HG03442 (cell line): Measurements from ENCODE around the gene NRXN3.

Source experiments
- ATAC-seq: cut with Tn5 transposase; IDR thresholded peaks from one replicate; pipeline ENCODE4 v1.9.1; 2021; ENCODE audit warnings: mild to moderate bottlenecking, moderate library complexity; ENCODE audit not compliant: unreplicated experiment

The NRXN3 gene

DNA sequence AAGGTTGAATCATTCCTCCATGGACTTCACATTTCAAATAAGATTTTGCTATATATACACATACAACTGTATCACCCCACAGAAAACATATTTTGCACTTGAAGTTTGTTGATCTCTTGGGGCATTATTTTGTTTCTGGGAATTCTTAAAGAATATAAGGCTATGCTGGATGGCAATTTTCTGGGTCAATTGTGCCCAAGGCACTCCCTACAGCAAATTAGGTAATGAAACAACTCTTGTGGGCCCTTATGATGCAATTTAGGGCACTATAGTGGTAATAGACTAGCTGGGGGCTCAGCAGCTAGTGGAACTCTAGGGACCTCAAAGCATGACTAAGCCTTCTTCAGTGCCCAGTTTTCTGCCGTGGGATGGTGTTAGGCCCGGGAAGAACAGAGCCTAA is 444.4 kb downstream of the NRXN3 start:
- no peak for ATAC-seq

GRCh38 chr14:78617735-78618134 is 447.6 kb downstream of the NRXN3 start:
- no peak for ATAC-seq

DNA sequence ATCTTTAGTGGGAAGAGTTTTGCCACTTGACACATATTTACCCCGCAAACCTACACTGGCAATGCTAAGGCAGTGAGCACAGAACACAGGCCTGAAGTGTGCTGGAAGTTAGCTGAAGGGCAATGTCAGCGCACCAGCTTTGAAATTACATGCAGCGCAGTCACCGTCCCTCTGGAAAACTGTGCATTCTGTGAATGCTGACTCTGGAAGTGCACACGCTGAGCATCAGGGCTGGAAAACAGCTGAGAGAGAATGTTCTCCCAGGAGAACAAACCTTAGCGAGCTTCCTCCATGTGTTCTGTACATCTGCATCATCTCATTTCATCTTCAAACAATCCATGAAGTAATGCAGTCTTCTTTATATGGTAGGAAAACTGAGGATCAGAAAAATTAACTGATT is 448.2 kb downstream of the NRXN3 start:
- no peak for ATAC-seq

DNA sequence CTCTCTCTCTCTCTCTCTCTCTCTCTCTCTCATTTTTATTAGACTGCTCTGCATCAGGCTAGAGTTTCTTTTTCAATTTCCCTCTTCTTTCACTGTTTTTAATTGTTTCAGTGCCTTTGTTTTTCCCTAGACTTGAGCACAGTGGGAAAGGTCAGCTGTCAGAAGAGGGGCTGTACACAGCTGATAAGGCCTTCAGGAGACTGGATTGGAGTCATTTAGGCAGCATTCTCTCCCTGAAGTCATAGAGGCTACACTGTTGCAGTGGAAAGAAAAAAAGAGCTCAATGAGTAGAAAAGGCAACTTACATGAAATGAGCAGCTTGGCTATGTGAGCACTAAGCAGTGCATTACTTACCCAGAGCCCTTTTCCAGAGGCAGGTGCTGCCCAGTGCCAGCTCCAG is 456.9 kb downstream of the NRXN3 start:
- ATAC-seq, result no peak

DNA sequence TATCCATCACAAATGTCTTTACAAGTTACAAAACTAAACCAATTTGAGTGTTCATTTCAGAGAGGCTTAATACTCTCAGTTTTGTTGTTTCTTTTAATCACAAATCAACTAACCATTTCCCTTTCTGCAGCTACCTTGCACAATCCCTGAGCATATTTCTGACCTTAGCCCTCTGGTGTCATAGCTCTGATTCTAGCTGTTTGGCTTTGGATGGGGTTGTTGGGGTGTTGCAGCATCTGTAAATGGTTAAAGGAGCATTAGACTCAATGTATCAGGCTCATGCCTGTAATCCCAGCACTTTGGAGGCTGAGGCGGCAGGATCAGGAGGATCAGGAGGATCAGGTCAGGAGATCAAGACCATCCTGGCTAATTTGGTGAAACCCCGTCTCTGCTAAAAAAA is 461.4 kb downstream of the NRXN3 start:
- no peak for ATAC-seq

DNA sequence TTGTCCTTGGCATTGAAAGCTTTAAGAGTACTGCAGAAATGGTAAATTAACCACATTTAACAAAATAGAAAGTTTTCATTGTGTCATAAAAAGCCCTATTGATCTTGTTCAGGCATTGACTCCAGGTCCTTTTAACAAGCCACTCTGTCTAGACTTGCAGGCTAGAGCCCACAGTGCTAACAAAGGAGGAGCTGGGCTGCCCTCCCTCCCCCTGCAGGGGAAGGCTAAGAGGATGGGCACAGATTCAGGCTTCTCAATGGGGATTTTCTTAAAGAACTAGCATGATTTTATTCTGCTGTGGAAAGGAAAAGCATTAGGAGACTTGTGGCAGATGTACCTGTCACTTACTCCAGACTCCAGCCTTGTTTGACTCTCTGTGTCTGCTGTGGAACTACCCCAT is 463.6 kb downstream of the NRXN3 start:
- no peak for ATAC-seq

- ATAC-seq, result no peak
Observed at GRCh38 chr14:78637489-78637888, 467.3 kb downstream of the NRXN3 start.

- ATAC-seq, result no peak
Observed at GRCh38 chr14:78637908-78638475, 467.8 kb downstream of the NRXN3 start.

GRCh38 chr14:78638926-78639325 is 468.8 kb downstream of the NRXN3 start:
- no peak for ATAC-seq

DNA sequence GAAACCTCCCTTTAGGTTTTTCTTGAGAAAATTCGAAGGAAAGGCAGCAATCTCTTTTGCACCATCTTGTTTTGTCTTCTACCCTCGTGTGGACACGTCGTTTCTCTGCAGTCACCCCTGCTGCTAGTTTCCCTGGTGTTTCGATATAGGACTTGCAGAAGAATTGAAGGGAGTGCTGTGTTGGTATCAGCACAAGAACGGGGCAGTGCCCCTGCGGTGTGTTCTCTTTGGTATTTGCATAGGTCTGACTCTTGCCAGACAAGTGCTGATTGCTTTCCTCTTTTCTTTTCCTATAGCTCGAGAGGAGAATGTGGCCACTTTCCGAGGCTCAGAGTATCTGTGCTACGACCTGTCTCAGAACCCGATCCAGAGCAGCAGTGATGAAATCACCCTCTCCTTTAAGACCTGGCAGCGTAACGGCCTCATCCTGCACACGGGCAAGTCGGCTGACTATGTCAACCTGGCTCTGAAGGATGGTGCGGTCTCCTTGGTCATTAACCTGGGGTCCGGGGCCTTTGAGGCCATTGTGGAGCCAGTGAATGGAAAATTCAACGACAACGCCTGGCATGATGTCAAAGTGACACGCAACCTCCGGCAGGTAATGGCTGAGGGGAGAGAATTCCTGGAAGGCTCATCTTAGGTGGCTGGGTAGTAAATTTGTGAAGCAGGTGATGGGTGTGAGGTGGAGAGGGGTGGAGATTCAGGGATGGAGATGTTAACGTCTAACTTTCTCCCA is 474.8 kb downstream of the NRXN3 start:
- ATAC-seq, result no peak

DNA sequence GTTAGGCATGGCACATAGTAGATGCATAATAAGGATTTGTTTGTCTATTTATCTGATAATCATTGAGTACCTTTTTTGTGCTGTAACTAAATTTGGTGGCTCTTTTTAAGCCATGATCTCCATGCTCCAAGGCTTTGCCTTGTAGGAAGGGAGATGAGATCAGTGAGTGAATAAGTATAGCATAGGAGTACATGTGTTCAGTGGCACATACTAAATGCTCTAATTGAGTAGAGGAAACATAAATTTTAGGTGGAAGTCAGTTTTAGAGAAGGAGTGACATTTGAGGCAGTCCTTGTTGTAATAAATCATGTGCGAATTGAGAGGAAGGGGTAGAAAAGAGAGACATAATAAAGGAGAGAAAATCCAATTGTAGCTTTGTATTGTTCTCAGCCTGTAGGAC is 482.6 kb downstream of the NRXN3 start:
- no peak for ATAC-seq

GRCh38 chr14:78653173-78653572 is 483.0 kb downstream of the NRXN3 start:
- ATAC-seq, result no peak

DNA sequence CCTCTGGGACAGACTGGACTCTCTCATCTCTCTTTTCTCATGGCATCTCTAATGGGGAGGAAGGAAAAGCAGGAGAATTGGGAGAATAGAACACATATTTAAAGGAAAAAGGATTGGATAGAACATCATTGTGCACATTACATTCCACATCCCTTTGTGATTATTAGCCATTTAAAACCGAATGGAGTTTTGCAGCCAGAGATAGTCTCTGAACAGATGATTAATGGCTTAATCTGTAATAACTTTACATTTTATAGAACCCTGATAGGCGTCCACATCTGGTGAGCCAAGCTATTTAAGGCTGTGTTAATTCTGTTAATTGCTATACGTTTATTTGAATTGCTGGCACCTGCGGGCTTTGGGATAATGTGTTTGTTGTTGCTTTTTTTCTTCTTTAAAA is 487.3 kb downstream of the NRXN3 start:
- no peak for ATAC-seq

DNA sequence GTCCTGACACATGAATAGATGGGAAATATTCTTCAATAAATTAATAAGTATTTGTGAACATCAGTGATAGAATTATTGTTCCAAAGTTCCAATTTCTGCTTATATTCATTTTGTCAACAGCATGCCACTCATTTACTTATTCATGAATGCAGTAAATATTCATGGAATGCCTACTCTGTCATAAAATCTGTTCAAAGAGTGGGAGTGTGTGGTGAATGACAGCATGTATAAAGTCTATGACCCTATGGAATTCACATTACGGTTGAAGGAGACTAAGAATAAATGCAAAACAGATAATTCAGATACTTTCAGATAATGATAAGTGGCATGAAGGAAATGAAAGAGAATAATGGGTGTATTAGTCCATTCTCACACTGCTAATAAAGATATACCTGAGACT is 494.7 kb downstream of the NRXN3 start:
- no peak for ATAC-seq

GRCh38 chr14:78666336-78667056 is 496.3 kb downstream of the NRXN3 start:
- ATAC-seq, result no peak

GRCh38 chr14:78667141-78667540 is 497.0 kb downstream of the NRXN3 start:
- no peak for ATAC-seq

- no peak for ATAC-seq
Observed at GRCh38 chr14:78673845-78674244, 503.7 kb downstream of the NRXN3 start.

DNA sequence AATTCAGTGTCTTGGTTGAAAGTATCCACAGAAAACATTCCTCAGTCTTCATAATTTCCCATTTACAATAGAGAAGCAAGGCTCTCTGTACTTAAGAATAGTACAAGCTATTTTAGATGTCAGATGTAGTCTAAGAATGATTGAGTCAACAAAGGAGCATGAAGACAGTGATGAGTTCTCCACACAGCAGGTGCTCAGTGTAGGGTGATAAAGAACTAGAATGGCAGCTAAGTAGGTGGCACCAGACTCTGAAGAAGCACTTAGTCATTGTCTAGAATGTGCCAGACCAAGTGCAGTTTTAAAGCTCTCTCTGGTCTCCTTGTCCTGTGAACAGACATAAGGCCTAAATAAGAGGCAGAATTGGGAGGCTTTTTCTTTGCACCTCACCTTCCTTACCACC is 504.6 kb downstream of the NRXN3 start:
- no peak for ATAC-seq

DNA sequence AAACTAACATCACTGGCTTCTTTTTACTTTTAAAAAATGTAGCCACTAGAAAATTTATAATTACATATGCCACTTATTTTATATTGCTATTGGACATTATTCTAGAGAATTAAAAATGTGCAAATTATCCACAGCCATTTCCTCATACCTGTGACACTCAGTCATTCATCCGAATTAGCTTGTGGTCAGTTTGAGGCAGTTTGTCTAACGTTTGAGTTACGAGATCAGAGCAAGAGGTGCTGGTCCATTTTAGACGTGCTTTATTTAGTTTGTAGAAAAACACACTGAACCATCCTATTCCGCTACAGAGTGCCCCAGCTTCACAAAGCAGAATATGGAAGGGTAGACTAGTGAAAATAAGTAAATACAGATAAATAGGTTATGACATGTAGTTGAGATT is 513.0 kb downstream of the NRXN3 start:
- no peak for ATAC-seq

GRCh38 chr14:78683981-78684380 is 513.8 kb downstream of the NRXN3 start:
- ATAC-seq, result no peak

DNA sequence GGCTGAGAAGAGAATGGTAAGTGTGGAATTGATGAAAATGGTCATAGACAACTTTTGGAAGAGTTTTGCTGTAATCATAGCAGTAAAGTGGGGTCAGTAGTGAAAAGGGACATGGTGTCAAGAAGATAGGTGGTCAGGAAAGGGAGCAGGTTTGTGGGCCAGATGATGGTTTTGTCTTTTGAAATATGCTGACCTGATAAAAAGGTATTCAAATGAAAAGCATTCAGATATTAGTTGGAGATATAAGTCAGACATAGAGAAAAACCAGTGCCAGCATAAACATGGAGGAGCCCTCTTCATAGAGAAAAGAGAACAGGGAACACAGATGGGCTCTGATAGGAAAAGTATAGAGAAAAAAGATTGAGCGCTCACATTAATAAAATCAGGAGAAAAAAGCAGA is 518.3 kb downstream of the NRXN3 start:
- ATAC-seq, result no peak

GRCh38 chr14:78690836-78691235 is 520.7 kb downstream of the NRXN3 start:
- no peak for ATAC-seq
